ENCODE measurements around the gene TRPV2. TPM values are rescaled to one million over a fixed set of nuclear protein-coding genes. Genes with fewer than 3 reads are reported as not detected.

TRPV2 gene
- total and polyA plus RNA-seq, 9 of the 15 experiments (the other 6 are each of a cell fraction or from before 2014, with no cell fraction given) = 10.0 to 97.5 (median 30.3) TPM

- Histone ChIP-seq H3K9ac (ENCODE audit: insufficient read depth in 1 of 2, low read depth in 2 of 2, low read length in 2 of 2) (no peak overlapping the region), H3K4me3 (no peak overlapping the region), H3K9me3 (replicated peaks; ENCODE audit: control insufficient read depth, insufficient read depth, low read depth, low read length) (no peaks in the 10 kb centered on the region), H3K4me2 (ENCODE audit: insufficient read depth, low read length) (no peak overlapping the region), H4K20me1 (replicated peaks; ENCODE audit: control insufficient read depth, insufficient read depth, low read length) (peaks cover 9% of the 10 kb centered on the region; the same call in 1 of the 2 replicates), H3K4me1 (replicated peaks in 1 of 2; ENCODE audit: control insufficient read depth in 2 of 2, insufficient read depth in 2 of 2, low read length in 2 of 2) (peaks cover 0 to 5% of the 10 kb centered on the region in 2 experiments; a peak in 2 of 5 replicates), H3K27ac (ENCODE audit: extremely low read depth, low read depth, low read length) (no peak overlapping the region), H2AFZ (ENCODE audit: low read depth, low read length) (no peak overlapping the region), H3K36me3 (ENCODE audit: control insufficient read depth, insufficient read depth, low read length) (peaks cover 4% of the 10 kb centered on the region; the same call in 1 of the 3 replicates), H3K27me3 (ENCODE audit: control insufficient read depth in 2 of 2, insufficient read depth in 2 of 2, low read length in 2 of 2) (no peaks in the 10 kb centered on the region; a peak in 1 of 5 replicates), H3K9me1 (ENCODE audit: control insufficient read depth, insufficient read depth, low read length) (no peaks in the 10 kb centered on the region), H3K79me2 (ENCODE audit: control insufficient read depth, insufficient read depth, low read length) (no peaks in the 10 kb centered on the region)
- in situ Hi-C loops (cut with MboI) (no loop called here), intact Hi-C loops (cut with micrococcal nuclease) (no loop called here)
- ATAC-seq = no peak
- POLR2A ChIA-PET = interaction anchor here (0.6 to 1.0 kb wide), 4 partner anchors 11 to 689 kb away, joined by 3 to 5 read pairs (median 3); no protein-coding TSS in a partner anchor
- no peak for FAIRE-seq
- no TSS peak for BruUV-seq (replicated peaks)
- CTCF ChIA-PET (ENCODE audit: low intra/inter-chr PET ratio) = no interaction called here
- no peak for TF ChIP-seq ZNF23 (CRISPR knock-in tag; IDR thresholded peaks at IDR 0.05)
- TF ChIP-seq POLR2G (IDR thresholded peaks at IDR 0.05; ENCODE audit: low read depth, low read length) = 0 out of 2 replicates have a peak, but pooled peaks have one; percentile 22
- DNase-seq (ENCODE audit: extremely low read depth in 1 of 4, low spot score in 3 of 4) = no peak
- 71% methylated on average over 8 of the region's 13 CpGs for WGBS (ENCODE audit: insufficient coverage, low coverage, missing lambda C conversion rate)
Observed at GRCh38 chr17:16463358-16464302, 48.3 kb downstream of the TRPV2 start.
